ENCODE data around the gene ZDHHC20.

ZDHHC20 gene

DNA sequence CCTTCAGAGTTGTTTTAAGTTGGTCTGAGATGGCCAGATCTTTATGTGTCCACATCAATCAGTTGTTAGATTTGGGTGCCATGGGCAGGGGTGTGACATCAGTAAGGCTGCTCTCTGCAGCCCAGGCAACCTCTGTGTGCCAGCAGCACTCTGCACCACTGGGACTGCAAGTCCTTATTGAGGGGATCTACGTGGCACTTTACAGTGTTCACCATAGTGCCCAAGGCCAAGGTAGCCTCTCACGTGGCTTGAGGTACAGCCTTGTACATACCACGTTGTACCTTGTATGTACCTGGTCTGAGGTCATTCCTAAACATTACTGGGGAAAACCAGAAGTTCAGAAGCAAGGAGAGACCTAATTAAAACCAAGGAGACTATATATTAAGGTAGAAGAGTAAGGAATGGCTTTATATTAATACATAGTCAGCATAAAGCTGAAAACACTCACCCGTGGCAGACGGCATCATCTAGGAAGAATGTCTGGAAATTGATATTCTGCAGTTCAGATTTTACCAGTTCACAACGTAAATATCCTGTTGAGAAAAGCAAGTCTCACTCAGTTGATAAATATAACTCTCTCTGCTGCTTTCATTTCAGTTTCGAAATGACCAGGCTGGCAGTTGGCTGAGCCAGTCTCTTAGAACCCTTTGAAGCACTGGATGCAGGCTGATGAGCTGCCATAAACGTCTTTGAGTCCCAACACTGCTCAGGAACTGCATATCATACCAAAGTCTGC is 128.8 kb downstream of the ZDHHC20 start:
- H3K4me3 ChIP-seq (ENCODE audit: low read depth, low read length) = no peak overlapping the region
- peak; percentile 34 for DNase-seq (ENCODE audit: low read depth)
- TF ChIP-seq, protein P1, sequence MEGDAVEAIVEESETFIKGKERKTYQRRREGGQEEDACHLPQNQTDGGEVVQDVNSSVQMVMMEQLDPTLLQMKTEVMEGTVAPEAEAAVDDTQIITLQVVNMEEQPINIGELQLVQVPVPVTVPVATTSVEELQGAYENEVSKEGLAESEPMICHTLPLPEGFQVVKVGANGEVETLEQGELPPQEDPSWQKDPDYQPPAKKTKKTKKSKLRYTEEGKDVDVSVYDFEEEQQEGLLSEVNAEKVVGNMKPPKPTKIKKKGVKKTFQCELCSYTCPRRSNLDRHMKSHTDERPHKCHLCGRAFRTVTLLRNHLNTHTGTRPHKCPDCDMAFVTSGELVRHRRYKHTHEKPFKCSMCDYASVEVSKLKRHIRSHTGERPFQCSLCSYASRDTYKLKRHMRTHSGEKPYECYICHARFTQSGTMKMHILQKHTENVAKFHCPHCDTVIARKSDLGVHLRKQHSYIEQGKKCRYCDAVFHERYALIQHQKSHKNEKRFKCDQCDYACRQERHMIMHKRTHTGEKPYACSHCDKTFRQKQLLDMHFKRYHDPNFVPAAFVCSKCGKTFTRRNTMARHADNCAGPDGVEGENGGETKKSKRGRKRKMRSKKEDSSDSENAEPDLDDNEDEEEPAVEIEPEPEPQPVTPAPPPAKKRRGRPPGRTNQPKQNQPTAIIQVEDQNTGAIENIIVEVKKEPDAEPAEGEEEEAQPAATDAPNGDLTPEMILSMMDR (conservative IDR thresholded peaks at IDR 0.05; ENCODE audit: low read depth, low read length) = no peak

DNA sequence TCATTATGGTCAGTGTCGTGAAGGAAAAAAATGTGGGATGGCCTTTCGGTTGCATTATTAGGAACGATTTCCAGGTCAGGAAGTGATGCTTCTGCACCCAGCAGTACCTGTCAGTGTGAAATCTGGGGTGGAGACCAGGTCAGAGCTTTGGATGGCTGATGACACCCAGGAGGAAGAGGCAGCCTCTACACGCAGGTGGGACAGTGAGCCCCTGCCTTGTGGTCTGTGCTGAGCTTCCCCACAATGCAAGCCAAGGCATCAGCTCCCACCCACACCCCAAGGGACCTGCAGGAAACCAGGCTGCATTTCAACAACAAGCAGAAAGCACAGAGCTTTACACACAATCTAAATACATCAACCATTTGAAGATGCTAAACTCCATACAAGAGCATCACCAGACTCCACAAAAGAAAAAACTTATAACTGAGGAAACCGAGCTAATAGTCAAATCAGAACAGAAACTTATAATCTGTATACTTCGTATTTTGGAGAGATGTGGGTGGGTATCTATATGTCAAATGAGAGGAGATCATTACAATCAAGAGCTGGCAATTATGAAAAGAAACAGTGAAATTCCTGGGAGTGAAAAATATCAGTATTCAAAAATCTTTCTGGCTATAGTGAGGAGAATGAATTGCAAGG is 130.1 kb downstream of the ZDHHC20 start:
- no peak for DNase-seq (ENCODE audit: low read depth)
- TF ChIP-seq, protein P1 (conservative IDR thresholded peaks at IDR 0.05; ENCODE audit: low read depth, low read length) = no peak
- no peak overlapping the region for H3K4me3 ChIP-seq (ENCODE audit: low read depth, low read length)

DNA sequence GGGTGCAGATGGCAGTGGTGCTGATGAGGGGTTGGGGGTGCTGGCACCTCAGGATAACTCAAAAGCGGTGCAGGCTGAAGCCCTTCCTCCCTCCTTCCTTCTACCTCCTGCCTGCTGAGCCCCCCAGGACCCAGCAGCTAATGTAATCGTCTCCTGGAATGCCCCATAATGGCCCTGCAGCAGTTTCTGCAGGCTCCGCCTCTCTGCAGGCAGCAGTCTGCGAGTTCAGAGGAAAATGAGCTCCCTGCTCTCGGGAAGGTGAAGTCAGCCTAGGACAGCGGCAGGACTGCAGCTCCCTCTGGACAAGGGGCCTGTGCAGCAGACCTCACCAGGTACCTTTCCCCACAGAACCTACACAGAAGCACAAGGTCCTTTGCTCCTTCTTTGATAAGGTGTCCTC is 130.9 kb downstream of the ZDHHC20 start:
- no peak for DNase-seq (ENCODE audit: low read depth)
- TF ChIP-seq, protein P1 (conservative IDR thresholded peaks at IDR 0.05; ENCODE audit: low read depth, low read length) = no peak
- H3K4me3 ChIP-seq (ENCODE audit: low read depth, low read length) = no peak overlapping the region

DNA sequence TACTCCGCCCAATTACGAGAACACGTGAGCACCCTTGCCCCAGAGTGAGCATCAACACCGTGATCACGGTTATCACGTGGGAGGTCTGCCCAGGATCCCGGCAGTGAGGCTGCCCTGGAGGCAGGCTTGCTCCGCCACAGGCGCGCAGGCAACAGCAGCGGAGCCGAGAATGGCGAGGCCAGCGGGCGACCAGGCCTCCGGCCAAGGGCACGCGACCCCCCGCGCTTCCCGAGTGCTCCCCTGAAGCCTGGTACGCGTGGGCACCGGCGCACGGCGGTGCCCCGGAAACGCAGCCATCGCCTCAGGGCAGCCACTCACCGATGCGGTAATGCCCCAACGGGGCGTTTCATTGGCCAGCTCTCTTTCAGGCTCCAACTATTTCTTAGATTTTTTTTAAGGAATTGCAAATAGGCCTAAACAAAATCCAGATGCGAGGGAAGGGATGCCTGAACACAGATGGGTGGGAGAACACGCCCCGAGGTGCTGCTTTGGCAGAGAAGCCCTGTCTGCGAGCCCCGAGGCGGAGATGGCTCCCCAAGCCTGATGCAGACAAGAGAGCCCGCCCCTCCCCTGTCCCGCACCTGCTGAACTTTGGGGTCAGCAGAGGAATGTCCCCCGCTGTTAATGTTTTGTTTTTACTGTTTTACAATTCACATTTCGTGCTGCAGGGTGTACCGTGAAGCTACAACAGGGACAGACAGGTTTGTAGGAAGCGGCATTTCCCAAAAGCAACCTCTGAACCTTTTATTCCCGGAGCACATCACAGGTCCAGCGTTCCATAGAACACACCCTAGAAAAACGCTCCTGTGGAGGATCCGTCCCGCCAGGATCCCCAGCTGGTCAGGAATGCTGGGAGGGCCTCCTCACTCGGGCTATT is 132.7 kb downstream of the ZDHHC20 start:
- DNase-seq (ENCODE audit: low read depth) = peak; percentile 54
- TF ChIP-seq, protein P1 (conservative IDR thresholded peaks at IDR 0.05; ENCODE audit: low read depth, low read length) = no peak
- peak overlapping the region; percentile 68 for H3K4me3 ChIP-seq (ENCODE audit: low read depth, low read length)

DNA sequence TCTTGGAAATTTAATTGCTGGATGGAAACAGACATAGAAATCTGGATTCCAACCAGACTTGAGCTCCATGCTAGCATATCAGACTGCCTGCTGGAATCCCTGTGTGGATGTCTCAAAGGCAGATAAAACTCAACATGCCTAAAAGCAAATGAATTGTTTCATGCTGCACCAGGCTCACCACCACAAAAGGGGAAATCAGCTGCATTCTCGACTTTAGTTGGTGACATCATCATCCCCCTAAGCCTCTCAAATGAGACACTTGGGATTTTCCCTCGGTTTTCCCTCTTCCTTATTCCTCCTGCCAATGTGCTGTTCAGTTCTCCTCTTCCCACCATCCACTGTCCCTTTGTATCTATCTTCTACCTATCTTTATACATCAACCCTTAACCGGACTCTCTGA is 134.3 kb downstream of the ZDHHC20 start:
- H3K4me3 ChIP-seq (ENCODE audit: low read depth, low read length) = no peak overlapping the region
- TF ChIP-seq, protein P1 (conservative IDR thresholded peaks at IDR 0.05; ENCODE audit: low read depth, low read length) = no peak
- no peak for DNase-seq (ENCODE audit: low read depth)

DNA sequence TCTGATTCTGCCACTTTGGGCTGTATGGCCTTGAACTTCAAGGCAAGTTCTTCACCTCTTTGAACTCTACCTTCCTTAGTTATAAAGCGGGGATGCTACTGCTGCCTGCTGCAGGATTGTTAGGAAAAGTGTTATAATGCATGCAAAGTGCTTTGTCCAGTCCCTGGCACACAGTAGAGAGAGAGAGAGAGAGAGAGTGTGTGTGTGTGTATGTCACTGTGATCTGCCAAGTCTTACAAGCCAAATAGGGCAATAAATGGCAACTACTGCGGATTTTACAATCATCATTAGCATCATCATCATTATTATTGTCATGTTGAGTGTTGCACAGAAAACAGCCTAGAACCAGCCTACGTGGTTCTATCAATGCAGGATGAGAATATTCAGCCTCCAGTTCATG is 136.1 kb downstream of the ZDHHC20 start:
- DNase-seq (ENCODE audit: low read depth) = no peak
- no peak overlapping the region for H3K4me3 ChIP-seq (ENCODE audit: low read depth, low read length)
- TF ChIP-seq, protein P1 (conservative IDR thresholded peaks at IDR 0.05; ENCODE audit: low read depth, low read length) = no peak
